NOMO-1 treated with DMSO at 0.1 percent for 48 hours (cell line): ENCODE data around the gene NAV2.

ENCODE experiments used
- DNase-seq: peaks from one replicate; lab custom pipeline; 2025; ENCODE audit not compliant: unreplicated experiment; lab: John Stamatoyannopoulos, UW

The NAV2 gene

DNA sequence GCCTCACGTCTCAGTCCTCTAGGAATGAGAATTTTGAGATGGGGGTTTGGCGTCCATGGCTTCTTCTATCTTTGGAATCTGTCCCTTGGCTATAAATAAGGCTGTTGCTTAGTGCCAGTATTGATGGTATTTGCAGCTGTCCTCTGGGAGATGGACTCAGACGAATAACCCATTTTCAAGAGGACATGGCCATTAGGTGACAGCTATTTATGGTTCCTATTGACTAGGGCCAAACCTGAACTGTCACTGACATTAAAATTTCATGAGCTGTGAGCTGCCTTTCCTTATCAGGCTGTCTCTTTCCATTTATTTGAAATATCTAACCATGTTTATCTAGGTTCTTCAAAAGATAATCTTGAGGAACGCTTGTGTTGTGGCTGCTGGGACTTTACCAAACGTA, 92.7 kb downstream of the NAV2 start:
- DNase-seq, result no peak

DNA sequence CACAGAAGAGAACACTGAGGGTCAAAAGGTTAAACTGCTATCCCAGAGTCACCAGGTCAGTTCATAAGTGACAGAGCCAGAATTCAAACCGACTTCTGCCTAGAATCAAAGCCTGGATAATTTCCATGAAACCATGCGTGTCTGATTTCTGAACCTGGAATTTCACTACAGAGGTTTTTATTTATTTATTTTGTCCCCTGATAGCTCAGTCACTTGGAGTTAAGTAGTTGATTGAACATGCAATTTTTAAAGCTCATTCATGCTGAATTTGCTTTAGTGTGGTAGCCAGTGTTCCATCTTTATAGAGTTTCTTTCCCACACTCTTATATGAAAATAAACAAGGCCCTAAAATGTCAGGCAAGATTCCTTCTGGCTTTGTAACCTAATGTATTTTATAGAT, 93.2 kb downstream of the NAV2 start:
- DNase-seq, result no peak

DNA sequence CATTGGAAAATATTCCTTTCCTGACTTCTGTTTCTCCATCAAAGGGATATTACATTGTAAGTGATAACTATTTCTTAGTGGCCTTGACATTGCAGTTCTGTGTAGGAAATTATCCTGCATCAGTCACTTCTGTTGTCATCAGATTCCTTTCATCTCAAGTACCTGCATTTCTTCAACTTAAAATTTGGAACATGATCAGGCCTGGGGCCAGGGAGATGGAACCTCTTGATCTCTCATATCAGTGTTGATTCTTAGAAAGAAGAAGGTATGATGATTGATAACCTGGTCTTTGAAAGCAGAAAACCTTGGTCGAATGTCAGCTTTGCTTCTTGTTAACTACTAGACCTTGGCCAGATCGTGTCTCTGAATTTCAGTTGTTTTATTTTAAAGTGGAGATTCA, 93.6 kb downstream of the NAV2 start:
- no peak for DNase-seq

DNA sequence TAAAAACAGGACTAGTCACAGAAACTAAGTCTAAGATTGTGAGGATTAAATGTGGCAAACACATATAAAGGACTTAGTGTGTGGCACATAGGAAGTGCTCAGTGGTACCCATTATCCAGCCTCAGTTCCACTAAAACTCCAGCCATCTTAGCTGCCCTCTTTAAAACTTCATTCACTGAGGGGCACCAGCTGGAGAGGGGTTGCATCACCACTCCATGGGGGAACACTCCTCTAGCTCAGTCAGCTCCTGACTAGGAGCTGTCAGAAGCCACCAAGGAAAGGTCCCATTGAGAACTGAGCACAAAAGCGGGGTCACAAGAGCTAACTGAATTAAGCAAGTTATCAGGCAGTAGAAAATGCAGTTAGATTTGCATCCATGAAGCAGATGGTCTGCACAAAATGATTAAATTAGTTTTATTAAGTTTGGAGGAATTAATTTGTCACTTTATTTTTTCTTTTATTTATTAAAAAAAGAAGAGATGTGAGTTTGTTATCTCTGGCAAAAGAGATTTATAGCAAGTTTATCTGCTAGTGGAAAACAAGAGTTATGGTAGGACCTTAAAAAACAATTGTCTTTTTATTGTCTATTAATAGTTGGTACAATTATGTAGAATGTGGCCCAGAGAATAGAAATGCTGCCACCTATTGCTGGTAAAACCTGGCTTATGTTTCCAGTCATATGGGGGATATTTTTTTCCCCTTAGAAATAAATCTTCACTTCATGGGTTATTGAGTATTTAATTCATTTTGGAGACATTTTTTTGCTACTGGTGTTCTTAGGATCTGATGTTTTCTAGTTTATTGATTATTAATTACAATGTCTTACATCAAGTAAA, 95.7 kb downstream of the NAV2 start:
- DNase-seq, result no peak

DNA sequence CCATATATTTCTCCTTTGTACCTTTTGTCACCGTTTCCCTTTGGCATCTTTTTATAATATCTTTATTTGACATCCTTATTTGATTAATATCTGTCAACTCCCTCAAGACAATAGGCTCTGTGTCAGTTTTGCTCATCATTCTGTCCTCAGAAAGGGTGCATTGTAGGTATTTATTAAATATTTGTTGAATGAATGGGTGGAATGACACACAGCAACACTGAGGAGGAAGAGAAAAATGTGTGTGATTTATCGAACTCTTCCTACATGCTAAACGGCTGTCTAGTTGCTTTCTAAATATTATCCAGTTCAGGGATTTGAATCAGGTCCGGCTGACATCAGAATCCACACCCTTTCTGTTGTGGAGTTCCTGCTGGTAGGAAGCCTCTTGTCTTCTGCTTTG, 98.2 kb downstream of the NAV2 start:
- no peak for DNase-seq

DNA sequence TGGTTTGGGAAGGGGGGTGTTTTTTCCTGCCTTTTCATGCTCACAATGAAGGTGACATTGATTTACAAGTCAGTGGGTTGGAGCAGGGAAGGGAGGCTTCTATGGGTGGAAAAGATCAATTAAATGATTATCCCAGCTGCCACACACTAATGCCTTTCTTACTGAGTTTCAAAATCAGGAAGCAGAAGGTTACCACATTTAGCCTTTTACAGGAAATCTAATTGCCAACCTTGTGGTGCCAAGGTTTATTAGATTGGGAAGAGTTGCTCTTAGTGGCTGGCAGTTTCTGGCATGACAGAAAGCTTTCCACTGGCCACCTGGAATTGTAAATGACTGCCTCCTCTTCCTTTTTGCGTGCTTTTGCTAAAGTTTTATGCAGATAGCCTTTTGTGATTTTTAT, 98.7 kb downstream of the NAV2 start:
- no peak for DNase-seq

DNA sequence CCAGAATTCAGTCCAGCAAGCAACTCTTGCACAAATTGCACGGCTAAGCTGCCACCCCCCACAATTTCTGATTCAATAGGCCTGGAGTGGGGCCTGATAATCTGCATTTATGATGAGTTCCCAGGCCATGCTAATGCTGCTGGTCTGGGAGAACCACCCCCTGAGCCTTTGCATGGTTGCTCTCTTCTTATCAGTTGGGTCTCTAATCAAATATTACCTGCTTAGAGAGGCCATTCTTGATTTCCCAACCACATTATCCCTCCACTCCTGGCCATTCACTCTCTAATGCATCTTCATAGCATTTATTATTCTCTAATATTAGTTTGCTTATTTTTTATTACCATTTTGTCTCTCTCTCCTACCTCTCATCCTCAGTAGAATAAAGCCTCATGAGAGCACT, 99.5 kb downstream of the NAV2 start:
- DNase-seq, result no peak

DNA sequence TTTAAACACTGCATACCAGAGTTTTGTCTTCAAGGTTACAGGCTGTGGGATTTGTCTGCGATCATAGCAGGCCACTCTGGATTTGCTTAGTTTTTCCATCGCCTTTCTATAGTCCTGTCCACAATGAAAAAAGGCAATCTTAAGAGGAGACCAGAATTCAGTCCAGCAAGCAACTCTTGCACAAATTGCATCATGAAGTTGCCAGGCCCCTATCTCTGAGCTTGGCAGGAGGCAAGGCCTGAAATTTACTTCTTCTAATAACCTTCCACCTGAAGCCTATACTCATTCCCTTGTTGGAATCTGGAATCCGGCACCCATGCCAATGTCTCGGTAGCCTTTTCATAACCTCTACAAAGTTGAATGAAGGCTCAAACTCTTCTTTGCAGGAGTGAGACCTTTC, 100.1 kb downstream of the NAV2 start:
- DNase-seq, result no peak

DNA sequence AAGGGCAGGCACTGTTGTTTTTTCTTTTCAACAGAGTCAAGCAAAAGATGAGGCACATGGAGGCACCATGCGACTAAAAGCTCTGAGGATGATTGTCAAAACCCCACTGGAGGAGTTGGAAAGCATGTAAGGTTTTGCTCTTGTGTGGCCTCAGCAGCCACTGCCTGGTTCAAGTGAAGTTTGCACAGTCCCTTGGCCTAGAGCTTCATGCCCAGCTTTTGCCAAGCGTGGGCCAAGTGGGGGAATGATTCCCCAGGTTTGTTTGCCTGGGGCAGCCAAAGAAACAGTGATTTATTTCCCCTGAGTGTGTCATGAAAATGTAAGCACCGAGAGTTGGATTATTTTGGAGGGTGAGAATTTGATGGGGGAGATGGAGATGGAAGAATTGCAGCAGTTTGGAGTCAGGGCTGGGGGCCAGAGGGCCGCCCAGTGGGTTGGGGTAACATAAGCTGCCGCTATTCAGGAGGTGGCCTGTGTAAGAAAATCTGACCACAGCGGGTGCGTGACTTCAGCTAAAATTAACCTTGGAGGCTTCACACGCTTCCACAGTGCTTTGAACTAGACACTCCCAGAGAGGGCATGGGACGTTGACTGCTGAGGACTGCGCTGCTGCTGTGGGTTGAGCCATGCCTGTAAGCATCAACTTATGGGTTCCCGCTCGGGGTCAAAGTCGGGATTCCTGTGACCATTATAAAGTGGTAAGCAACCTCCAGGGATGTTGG, 100.7 kb downstream of the NAV2 start:
- no peak for DNase-seq

DNA sequence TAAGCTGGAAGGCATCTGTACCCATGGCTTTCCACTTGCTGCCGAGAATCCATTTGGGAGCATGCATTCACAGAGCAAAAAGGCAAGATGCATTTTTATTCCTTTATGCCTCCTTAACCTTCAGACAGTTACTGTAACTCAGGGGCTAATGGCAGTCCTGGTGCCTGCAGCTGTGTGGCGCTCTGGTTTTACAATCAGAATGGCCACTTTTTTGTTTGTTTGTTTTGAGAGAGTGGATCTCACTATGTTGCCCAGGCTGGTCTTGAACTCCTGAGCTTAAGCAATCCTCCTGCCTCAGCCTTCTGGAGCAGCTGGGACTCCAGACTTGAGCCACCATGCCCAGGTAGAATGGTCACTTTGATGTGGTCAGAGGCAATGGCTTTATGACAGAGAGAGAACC, 101.8 kb downstream of the NAV2 start:
- DNase-seq, result no peak

DNA sequence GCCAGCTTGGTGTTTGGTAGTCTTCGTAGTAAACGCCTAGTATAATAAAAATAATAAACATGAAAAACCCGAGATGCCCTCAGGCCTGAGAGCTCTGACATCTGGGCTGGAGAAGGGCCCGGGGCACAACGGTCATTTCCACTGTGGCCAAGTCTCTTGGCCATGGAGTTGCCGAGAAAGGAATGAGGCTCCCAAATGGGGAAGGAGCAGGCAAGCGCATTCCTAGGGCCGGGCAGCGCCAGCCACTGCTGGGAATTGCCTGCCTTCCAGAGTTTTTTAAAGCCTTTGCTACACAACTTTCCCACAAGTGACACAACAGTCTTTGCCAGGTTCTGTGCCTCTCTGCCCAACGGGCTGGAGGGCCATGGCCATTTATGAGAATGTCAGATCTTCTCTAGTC, 103.4 kb downstream of the NAV2 start:
- DNase-seq, result no peak

DNA sequence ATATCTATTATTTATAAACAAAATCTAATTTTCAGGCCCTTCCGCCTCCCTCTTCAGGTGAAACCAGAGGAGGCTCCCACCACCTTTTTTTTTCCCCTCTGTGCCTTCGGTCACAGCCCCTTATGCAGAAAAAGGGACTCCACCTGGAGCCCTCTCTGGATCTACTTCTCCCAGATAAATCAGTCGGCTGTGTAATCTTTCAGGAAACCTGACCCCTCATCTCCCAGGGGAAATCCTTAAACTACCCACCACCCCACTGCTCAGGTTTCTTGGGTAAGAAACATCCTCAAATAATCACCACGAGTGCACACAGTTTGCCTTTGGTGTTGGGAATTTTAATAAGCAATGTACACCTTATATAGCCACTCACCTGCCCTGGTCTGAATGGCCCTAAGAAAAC, 104.2 kb downstream of the NAV2 start:
- DNase-seq, result no peak

DNA sequence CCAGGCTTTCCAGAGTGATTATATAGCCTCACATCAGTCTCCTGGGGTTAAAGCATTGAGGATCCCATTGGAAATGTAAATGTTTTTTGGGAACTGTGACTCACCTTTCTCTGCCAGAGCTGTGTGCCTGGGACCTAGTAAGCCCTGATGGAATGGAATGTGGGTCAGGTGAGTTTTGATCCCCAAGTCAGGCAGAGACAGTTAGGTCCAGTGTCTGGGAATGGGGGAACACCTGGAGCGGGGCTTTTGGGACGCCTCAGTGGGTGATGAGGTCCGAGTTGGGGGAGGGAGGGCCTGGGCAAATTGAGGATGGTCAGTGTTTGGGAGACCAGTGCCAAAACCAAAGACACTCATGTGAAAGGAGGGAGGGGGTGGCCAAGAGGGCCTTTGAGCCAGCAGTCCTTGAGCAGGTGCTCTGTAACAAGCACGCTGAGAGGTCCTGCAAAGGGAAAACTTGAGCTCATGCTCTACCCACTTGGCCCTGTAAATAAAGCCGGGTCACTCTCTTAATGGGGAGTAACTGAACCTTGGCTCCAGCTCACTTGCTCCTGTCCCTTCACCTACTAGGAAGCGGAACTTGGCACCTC, 104.7 kb downstream of the NAV2 start:
- DNase-seq, result no peak

DNA sequence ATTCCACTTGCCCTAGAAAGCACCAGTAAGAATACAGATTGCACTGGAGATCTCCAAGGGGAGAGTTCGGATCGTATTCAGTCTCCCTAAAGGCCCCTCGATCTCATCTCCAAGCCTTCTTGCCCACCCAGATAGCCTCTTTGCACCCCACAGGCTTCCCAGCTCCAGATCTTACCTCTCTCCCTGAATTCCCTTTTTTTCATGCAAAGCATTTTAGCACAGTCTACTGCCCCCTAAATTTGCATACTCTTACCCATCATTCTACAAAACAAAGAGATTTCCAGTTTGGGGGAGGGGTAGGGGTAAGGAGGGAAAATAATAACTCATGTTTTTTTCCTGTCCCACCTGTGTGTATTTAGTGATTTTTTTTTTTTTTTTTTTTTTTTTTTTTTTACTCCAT, 105.2 kb downstream of the NAV2 start:
- DNase-seq, result no peak

DNA sequence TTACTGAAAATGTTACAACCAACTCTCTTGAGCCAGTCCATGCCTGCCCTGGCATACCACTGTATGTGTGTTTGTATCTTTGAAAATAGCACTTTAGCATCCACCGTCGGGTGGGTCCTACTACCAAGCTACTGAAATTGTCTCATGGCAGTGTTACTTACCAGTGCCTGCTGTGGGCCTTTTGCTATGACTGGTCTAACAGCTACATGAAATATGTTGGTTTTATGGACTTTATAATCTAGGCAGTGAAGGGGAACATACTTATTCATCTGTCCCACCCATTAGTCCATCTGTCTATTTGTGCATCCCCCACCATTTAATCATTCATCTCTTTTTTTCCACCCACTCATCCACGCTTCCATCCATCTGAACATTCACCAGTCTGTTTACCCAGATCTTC, 106.0 kb downstream of the NAV2 start:
- DNase-seq, result no peak

DNA sequence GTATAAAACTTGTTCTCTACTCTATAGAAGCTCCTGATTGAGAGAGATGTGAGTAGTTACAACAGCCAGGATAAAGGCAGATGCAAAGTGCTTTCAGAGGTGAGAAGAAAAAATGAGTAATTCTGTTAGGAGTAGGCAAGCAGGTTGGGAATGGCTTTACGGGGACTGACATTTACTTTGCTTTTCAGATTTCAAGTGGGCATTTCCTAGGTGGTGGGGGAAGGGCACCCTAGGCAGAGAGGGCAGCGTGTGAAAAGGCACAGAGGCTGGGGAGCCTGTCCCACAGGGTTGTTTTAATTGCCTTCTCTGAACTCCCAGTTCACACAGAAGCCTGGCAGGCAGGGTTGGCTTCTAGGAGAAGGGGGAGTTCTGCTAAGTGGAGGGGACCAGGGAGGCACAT, 106.5 kb downstream of the NAV2 start:
- DNase-seq, result no peak

DNA sequence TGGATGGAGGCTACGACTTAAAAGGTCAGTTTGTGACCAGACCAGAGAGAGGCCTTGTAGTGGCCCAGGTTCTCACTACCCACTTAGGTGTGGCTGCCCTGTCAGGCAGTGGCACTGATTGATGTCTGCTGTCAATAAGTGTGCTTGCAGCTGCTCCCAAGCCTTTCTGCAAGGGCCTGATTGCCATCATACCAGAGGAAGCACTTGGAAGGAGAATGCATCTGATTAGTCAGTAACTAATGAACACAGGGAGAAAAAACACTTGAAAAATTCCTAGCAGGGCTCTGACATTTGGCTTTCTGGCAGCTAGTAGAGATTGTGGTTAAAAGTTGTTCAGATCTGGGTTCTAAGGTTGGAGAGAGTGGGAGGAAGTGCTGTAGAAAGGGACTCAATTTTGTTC, 107.5 kb downstream of the NAV2 start:
- no peak for DNase-seq

DNA sequence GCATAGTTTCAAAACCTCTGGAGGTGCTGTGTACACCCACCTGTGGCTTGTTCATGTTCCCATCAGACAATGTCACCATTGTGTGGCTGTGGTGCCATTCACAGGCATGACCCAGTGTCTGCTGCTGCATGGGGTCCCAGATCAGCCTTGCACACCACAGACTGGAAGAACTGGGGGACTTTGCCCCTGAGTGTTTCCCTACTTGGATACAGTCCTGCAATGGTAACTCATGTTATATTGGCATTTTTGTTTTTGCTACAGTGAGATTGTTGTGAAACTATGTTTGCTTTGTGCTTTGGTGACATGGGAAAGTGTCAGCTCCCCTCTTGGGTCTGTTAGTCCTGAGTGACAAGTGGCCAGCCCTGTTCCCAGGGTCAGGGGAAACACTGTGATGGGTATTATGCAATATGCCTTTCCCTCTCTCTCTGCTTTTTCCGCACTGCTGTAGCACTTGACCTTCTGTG, 108.8 kb downstream of the NAV2 start:
- DNase-seq, result no peak

DNA sequence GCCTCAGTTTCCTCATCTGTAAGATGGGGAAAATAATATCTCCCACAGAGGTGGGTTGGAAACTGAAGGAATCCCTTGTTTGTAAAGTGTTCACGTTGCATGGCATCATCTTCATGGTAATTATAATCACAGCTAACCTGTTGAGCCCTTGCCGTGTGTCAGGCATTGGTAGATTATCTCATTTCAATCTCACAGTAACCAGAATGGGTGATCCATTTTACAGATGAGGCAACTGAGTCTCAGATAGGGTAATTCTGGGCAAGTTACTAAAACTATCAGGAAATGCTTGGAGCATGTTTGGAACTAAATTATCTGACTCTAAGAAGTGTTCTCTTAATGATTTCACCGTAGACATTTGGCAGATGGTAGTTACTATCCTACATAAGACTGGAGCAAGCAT, 109.4 kb downstream of the NAV2 start:
- no peak for DNase-seq

DNA sequence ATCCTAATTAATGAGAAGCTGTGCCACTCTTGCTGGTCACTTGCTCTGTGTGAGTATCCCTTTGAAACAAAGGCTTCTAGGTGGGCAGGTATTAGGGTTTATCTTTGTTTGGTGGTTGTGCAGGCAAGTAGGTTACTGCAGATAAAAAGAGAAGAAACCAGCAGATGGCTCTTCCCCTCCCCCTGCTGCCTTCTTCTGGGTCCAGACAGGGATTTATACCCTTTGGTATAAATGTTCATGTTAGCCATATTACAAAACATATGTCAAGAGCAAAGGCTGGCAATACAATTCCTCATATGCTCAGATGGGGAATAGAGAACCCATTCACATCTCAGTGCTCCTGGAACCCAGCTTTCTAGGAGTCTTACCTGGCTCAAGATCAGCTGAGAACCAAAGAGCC, 109.9 kb downstream of the NAV2 start:
- DNase-seq, result no peak

DNA sequence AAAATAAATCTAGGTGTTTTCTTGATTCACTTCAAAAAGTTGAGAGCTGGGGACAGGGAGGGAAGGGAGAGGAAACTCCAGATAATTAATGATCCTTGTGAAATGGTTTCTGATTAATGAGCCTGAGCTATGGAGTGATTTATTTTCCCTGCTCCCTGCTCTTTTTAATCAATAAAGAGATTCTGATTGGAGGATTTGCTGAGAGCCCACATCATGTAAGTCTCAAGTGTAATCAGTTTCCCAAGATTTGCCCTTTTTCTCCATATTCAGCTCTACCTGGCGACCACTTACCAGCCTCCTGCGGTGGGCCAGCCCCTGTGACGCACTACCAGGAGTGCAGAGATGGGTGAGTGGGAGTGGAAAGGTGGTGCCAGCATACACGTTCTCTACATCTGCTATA, 114.0 kb downstream of the NAV2 start:
- DNase-seq, result no peak

DNA sequence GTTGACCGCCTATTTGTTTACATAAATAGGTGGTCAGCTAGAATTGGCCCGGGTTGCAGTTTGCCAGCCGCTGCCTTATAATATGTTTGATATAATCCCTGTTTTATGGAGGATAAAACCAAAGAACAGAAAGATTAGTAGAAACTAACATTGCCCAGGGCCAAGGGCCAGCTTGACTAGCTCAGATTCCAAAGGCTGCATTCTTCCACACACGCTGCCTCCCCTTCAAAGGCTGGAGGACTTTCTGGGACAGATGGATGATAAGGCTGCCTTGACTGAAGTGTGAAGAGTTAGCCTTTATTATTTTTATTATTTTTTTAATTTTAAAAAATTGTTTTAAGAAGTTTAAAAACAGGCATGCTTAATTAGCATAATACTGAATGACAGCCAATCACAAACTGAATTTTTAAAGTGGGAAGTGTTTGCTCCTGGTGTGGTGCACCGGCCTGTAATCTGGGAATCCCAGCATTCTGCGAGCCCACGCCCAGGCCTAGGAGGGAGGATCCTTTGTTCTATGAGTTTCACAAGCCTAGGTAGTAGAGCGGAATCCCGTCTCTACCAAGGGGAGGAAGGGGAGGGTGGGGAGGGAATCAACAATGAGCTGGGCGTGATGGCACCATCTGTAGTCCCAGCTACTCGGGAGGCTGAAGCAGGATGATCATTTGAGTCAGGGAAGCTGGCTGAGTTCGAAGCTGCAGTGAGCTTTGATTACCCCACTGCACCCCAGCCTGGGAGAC, 114.9 kb downstream of the NAV2 start:
- DNase-seq, result no peak
